WTC11 (cell line): ENCODE data around the gene NKX6-2.

Experiments used
- ATF6 ChIP-seq: sonication (generic); formaldehyde crosslinking; IDR thresholded peaks from 2 replicates; pipeline ENCODE4 v1.8.1; 2023; ENCODE audit warnings: mild to moderate bottlenecking, missing genetic modification reagents
- CREB1 ChIP-seq: sonication (generic); formaldehyde crosslinking; IDR thresholded peaks from 2 replicates; pipeline ENCODE4 v1.8.0; 2023; ENCODE audit warnings: mild to moderate bottlenecking, missing genetic modification reagents
- JAZF1 ChIP-seq: fragments of 250-450 bp; sonication (Bioruptor Pico); IDR thresholded peaks from 2 replicates; pipeline ENCODE4 v1.9.0; 2021; ENCODE audit warnings: moderate library complexity, mild to moderate bottlenecking, inconsistent platforms
- MLX ChIP-seq: sonication (generic); formaldehyde crosslinking; IDR thresholded peaks from 2 replicates; pipeline ENCODE4 v1.8.1; 2023; ENCODE audit warnings: mild to moderate bottlenecking, missing genetic modification reagents, moderate library complexity
- MYBL2 ChIP-seq: sonication (generic); formaldehyde crosslinking; IDR thresholded peaks from 2 replicates; pipeline ENCODE4 v1.8.1; 2023; ENCODE audit warnings: mild to moderate bottlenecking, moderate library complexity, missing genetic modification reagents
- NFYB ChIP-seq: sonication (generic); formaldehyde crosslinking; conservative IDR thresholded peaks from 2 replicates; pipeline ENCODE4 v1.8.0; 2022; ENCODE audit warnings: low read depth, missing genetic modification reagents
- PRDM15 ChIP-seq: sonication (generic); formaldehyde crosslinking; IDR thresholded peaks from 2 replicates; pipeline ENCODE4 v1.8.0; 2022; ENCODE audit warnings: missing genetic modification reagents
- TF ChIP-seq, protein P1 (sequence below): fragments of 200-600 bp; IDR thresholded peaks from 2 replicates; pipeline ENCODE4 v1.8.0; 2022; ENCODE audit warnings: antibody characterized with exemption
- TF ChIP-seq, protein P2 (sequence below): sonication (generic); formaldehyde crosslinking; IDR thresholded peaks from 2 replicates; pipeline ENCODE4 v1.8.0; 2023; ENCODE audit warnings: mild to moderate bottlenecking, missing genetic modification reagents

DNA sequence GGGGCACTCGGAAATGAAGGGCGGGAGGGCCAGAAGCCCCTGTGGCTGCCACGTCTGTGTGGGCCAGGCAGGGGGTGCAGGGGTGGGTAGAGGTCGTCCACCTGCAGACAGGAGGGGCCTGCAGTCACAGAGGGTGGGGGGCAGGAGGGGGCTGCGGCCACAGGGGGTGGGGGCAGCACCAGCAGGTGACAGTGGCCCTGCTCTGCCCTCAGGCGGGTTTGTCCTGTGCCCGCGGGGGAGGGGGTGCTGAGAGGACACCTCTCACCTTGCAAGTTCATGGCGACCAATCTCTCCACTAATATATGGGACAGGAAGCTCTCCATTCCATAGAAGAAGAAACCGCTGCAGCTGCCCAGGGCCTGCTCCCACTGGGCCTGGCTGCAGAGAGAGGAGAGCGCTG lies 26.6 kb upstream of the NKX6-2 start:
- no peak for TF ChIP-seq MYBL2 (CRISPR knock-in tag)
- no peak for TF ChIP-seq PRDM15 (CRISPR knock-in tag)
- TF ChIP-seq MLX = no peak
- TF ChIP-seq NFYB (CRISPR knock-in tag) = no peak
- TF ChIP-seq, protein P1, sequence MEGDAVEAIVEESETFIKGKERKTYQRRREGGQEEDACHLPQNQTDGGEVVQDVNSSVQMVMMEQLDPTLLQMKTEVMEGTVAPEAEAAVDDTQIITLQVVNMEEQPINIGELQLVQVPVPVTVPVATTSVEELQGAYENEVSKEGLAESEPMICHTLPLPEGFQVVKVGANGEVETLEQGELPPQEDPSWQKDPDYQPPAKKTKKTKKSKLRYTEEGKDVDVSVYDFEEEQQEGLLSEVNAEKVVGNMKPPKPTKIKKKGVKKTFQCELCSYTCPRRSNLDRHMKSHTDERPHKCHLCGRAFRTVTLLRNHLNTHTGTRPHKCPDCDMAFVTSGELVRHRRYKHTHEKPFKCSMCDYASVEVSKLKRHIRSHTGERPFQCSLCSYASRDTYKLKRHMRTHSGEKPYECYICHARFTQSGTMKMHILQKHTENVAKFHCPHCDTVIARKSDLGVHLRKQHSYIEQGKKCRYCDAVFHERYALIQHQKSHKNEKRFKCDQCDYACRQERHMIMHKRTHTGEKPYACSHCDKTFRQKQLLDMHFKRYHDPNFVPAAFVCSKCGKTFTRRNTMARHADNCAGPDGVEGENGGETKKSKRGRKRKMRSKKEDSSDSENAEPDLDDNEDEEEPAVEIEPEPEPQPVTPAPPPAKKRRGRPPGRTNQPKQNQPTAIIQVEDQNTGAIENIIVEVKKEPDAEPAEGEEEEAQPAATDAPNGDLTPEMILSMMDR = no peak
- TF ChIP-seq CREB1 = no peak
- no peak for TF ChIP-seq JAZF1 (CRISPR knock-in tag)
- TF ChIP-seq, protein P2, sequence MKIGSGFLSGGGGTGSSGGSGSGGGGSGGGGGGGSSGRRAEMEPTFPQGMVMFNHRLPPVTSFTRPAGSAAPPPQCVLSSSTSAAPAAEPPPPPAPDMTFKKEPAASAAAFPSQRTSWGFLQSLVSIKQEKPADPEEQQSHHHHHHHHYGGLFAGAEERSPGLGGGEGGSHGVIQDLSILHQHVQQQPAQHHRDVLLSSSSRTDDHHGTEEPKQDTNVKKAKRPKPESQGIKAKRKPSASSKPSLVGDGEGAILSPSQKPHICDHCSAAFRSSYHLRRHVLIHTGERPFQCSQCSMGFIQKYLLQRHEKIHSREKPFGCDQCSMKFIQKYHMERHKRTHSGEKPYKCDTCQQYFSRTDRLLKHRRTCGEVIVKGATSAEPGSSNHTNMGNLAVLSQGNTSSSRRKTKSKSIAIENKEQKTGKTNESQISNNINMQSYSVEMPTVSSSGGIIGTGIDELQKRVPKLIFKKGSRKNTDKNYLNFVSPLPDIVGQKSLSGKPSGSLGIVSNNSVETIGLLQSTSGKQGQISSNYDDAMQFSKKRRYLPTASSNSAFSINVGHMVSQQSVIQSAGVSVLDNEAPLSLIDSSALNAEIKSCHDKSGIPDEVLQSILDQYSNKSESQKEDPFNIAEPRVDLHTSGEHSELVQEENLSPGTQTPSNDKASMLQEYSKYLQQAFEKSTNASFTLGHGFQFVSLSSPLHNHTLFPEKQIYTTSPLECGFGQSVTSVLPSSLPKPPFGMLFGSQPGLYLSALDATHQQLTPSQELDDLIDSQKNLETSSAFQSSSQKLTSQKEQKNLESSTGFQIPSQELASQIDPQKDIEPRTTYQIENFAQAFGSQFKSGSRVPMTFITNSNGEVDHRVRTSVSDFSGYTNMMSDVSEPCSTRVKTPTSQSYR (CRISPR knock-in tag) = no peak
- no peak for TF ChIP-seq ATF6
